HUES64 (cell line): ENCODE measurements around the gene RBM20.
A peak's percentile ranks its signal among the peaks of the same experiment; 100 is the strongest.
"Not testable (repeated sequence)": the region's sequence is repeated elsewhere in the genome, so short reads cannot be mapped to it uniquely, and the experiment has no call there.

Experiments used
- H3K27ac ChIP-seq: 2 replicates; pipeline ENCODE4 v1.7.0; 2013; ENCODE audit warnings: low read depth, low read length, inconsistent platforms
- H3K27me3 ChIP-seq: 2 replicates; pipeline ENCODE4 v1.6.1; 2013; ENCODE audit warnings: mild to moderate bottlenecking, low read length; ENCODE audit not compliant: insufficient read depth
- H3K36me3 ChIP-seq: 2 replicates; pipeline ENCODE4 v1.6.1; 2013; ENCODE audit warnings: mild to moderate bottlenecking, low read length; ENCODE audit not compliant: insufficient read depth
- H3K4me1 ChIP-seq: 2 replicates; pipeline ENCODE4 v1.6.1; 2013; ENCODE audit warnings: mild to moderate bottlenecking, low read length, moderate library complexity; ENCODE audit not compliant: insufficient read depth
- H3K4me3 ChIP-seq: 2 replicates; pipeline ENCODE4 v1.5.1; 2013; ENCODE audit warnings: mild to moderate bottlenecking, low read length, moderate library complexity
- H3K9ac ChIP-seq: 2 replicates; pipeline ENCODE4 v1.6.1; 2013; ENCODE audit warnings: mild to moderate bottlenecking, low read depth, low read length
- H3K9me3 ChIP-seq: 2 replicates; pipeline ENCODE4 v1.6.1; 2013; ENCODE audit warnings: low read depth, low read length; ENCODE audit not compliant: insufficient read depth
- WGBS: fragments of 150-250, 120-280 bp; methylation state at CpG from one replicate; pipeline ENCODE4 v1.1.7; 2013; ENCODE audit warnings: missing lambda C conversion rate; 5-methylcytosine and 5-hydroxymethylcytosine counted together

The RBM20 gene

DNA sequence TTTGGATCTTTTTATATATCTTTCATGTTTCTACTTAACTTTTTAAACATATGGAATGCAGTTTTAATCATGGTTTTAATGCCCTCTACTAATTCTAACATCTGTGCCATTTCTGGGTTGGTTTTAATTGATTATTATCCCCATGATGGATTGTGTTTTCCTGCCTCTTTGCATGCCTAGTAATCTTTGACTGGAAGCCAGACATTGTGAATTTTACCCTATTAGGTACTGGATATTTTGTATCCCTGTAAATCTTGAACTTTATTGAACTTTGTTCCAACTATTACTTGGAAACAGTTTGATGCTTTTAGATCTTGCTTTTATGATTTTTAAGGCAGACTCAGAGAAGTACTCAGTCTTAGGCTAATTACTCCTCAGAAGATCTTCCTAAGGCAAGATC is 16.0 kb upstream of the RBM20 start:
- Histone ChIP-seq H3K4me3 (no peak overlapping the region), H3K27ac (no peak overlapping the region), H3K9me3 (no peaks in the 10 kb centered on the region), H3K36me3 (no peaks in the 10 kb centered on the region), H3K9ac (no peak overlapping the region), H3K27me3 (no peaks in the 10 kb centered on the region), H3K4me1 (peaks cover 9% of the 10 kb centered on the region; the same call in 1 of the 2 replicates)

GRCh38 chr10:110629680-110630191 is 14.4 kb upstream of the RBM20 start:
- 79% methylated on average over 3 of the region's 3 CpGs for WGBS
- H3K36me3 ChIP-seq, result no peaks in the 10 kb centered on the region
- no peak overlapping the region for H3K27ac ChIP-seq
- no peaks in the 10 kb centered on the region for H3K9me3 ChIP-seq
- no peak overlapping the region for H3K4me3 ChIP-seq
- no peaks in the 10 kb centered on the region for H3K27me3 ChIP-seq
- peaks cover 9% of the 10 kb centered on the region; the same call in 1 of the 2 replicates for H3K4me1 ChIP-seq
- no peak overlapping the region for H3K9ac ChIP-seq

GRCh38 chr10:110631934-110632333 is 12.2 kb upstream of the RBM20 start:
- Histone ChIP-seq H3K4me3 (no peak overlapping the region), H3K27me3 (no peaks in the 10 kb centered on the region), H3K4me1 (peaks cover 11% of the 10 kb centered on the region), H3K9ac (no peak overlapping the region), H3K27ac (no peak overlapping the region), H3K9me3 (no peaks in the 10 kb centered on the region), H3K36me3 (no peaks in the 10 kb centered on the region)

DNA sequence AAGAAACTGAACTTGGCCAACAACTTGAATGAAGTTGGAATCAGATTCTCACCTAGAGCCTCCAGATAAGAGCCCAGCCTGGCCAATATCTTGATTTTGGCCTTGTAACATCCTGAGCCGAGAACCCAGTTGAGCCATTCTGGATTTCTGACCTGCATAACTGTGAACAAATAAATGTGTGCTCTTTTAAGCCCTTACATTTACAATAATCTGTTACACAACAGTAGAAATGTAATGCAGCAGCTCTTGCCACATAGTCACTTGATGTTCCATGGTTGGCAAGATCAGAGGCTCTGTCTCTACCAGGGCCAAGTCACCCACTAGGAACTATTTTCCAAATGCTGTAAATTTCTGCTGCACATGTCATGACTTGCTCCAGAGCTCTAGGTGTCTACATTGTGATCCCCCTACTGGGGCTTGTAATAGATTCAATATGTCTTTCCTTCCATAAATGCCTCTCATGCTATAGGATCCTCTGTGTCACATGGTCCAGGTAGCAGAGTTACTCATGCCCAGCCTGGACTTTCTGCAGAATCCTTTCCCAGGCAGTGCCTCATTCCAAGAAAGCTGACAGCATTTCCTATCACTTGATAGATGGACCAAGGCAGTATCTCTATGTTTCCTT is 11.4 kb upstream of the RBM20 start:
- Histone ChIP-seq H3K36me3 (no peaks in the 10 kb centered on the region), H3K9ac (no peak overlapping the region), H3K4me1 (peaks cover 19% of the 10 kb centered on the region), H3K27me3 (no peaks in the 10 kb centered on the region), H3K27ac (no peak overlapping the region), H3K4me3 (no peak overlapping the region), H3K9me3 (no peaks in the 10 kb centered on the region)
- 91% methylated on average over 1 of the region's 1 CpG for WGBS

GRCh38 chr10:110634527-110635209 is 9.5 kb upstream of the RBM20 start:
- no peak overlapping the region for H3K27ac ChIP-seq
- WGBS, result 90% methylated on average over 9 of the region's 9 CpGs

DNA sequence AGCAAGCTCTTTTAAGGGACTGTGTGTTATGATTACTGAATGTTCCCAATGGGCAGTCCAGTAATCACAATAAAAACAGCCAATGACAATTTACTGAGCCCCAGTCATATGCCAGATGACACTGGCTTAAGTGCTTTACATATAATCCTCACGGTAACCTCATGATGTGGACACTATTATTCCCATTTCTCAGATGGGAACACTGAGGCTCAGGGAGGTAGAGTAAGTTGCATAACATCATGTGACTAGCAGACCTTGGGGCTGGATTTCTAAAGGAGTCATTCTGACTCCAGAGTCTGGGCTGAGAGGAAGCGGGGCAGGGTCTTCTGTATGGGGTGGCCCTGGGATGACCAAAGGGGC is 7.6 kb upstream of the RBM20 start:
- no peaks in the 10 kb centered on the region for H3K36me3 ChIP-seq
- H3K4me3 ChIP-seq, result no peak overlapping the region
- WGBS, result 99% methylated on average over 2 of the region's 2 CpGs

More at GRCh38 chr10:110634527-110635209, 9.5 kb upstream of the RBM20 start:
- no peak overlapping the region for H3K4me3 ChIP-seq
- peaks cover 10% of the 10 kb centered on the region; the same call in 1 of the 2 replicates for H3K4me1 ChIP-seq
- H3K36me3 ChIP-seq, result no peaks in the 10 kb centered on the region
- H3K9me3 ChIP-seq, result no peaks in the 10 kb centered on the region
- no peaks in the 10 kb centered on the region for H3K27me3 ChIP-seq
- H3K9ac ChIP-seq, result no peak overlapping the region

GRCh38 chr10:110636932-110637557 is 7.1 kb upstream of the RBM20 start:
- WGBS, result 29% methylated on average over 6 of the region's 6 CpGs

More for the DNA sequence above, 7.6 kb upstream of the RBM20 start:
- H3K27me3 ChIP-seq, result peaks cover 3% of the 10 kb centered on the region
- H3K27ac ChIP-seq, result peak overlapping the region; percentile 72; the same call in 1 of the 2 replicates
- H3K4me1 ChIP-seq, result peaks cover 22% of the 10 kb centered on the region
- H3K9ac ChIP-seq, result no peak overlapping the region
- no peaks in the 10 kb centered on the region for H3K9me3 ChIP-seq

GRCh38 chr10:110637558-110638053 is 6.5 kb upstream of the RBM20 start:
- Histone ChIP-seq H3K27ac (peak overlapping the region; percentile 72; the same call in 1 of the 2 replicates), H3K36me3 (no peaks in the 10 kb centered on the region), H3K9me3 (no peaks in the 10 kb centered on the region), H3K27me3 (peaks cover 14% of the 10 kb centered on the region), H3K9ac (no peak overlapping the region), H3K4me3 (no peak overlapping the region), H3K4me1 (peaks cover 33% of the 10 kb centered on the region)
- WGBS, result 40% methylated on average over 10 of the region's 10 CpGs

More at GRCh38 chr10:110636932-110637557, 7.1 kb upstream of the RBM20 start:
- Histone ChIP-seq H3K9ac (no peak overlapping the region), H3K9me3 (no peaks in the 10 kb centered on the region), H3K4me1 (peaks cover 27% of the 10 kb centered on the region), H3K4me3 (no peak overlapping the region), H3K27ac (peak overlapping the region; percentile 72; the same call in 1 of the 2 replicates), H3K36me3 (no peaks in the 10 kb centered on the region), H3K27me3 (peaks cover 8% of the 10 kb centered on the region)

DNA sequence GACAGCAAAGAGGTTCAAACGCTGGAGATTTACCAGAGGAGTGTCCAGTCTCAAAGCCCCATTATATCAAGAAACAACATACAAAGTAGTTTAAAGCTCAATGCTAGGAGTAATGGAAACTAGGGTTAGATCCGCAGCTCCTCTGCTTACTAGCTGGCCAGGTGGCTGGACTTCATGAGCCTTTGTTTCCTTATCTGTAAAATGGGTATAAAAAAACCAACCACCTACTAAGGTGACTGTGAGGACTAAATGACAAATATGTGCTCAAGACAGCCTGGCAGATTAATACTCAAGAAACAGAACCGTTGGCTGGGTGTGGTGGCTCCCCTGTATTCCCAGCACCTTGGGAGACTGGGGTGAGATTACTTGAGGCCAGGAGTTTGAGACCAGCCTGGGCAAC is 5.8 kb upstream of the RBM20 start:
- Histone ChIP-seq H3K4me3 (no peak overlapping the region), H3K27ac (no peak overlapping the region), H3K36me3 (no peaks in the 10 kb centered on the region), H3K27me3 (peaks cover 21% of the 10 kb centered on the region), H3K9me3 (no peaks in the 10 kb centered on the region), H3K4me1 (peaks cover 36% of the 10 kb centered on the region), H3K9ac (no peak overlapping the region)
- WGBS, result 94% methylated on average over 2 of the region's 3 CpGs

DNA sequence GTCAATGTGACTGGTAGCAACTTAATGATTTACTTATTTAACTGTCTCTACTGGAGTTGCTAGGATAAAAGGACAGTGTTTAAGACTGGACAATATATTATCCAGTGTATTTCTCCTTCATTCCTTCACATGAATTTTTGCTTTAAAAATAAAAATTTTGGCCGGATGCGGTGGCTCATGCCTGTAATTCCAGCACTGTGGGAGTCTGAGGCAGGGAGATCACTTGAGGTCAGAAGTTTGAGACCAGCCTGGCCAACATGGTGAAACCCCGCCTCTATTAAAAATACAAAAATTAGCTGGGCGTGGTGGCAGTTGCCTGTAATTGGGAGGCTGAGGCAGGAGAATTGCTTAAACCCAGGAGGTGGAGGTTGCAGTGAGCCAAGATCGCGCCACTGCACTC is 5.1 kb upstream of the RBM20 start:
- H3K9me3 ChIP-seq, H3K27ac ChIP-seq, H3K4me3 ChIP-seq, H3K9ac ChIP-seq, H3K36me3 ChIP-seq: not testable (repeated sequence)
- Histone ChIP-seq H3K4me1 (peaks cover 36% of the 10 kb centered on the region), H3K27me3 (peaks cover 28% of the 10 kb centered on the region)
- 93% methylated on average over 4 of the region's 6 CpGs for WGBS

DNA sequence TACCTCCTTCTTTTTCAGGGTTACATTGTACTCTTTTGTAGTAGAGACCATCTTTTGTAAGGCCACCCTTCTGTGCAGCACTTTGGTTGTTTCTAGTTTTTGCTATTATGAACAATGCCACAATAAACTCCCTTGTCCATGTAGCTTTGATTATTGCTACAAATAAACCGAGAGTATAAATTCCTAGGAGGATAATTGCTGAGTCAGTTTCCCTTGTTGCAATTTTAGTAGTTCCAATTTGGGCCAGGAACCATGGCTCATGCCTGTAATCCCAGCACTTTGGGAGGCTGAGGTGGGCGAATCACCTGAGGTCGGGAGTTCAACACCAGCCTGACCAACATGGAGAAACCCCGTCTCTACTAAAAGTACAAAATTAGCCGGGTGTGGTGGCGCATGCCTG is 4.3 kb upstream of the RBM20 start:
- H3K27me3 ChIP-seq, result peaks cover 36% of the 10 kb centered on the region
- H3K4me3 ChIP-seq, H3K9ac ChIP-seq, H3K36me3 ChIP-seq, H3K9me3 ChIP-seq, H3K27ac ChIP-seq: not testable (repeated sequence)
- 95% methylated on average over 3 of the region's 6 CpGs for WGBS
- H3K4me1 ChIP-seq, result peaks cover 39% of the 10 kb centered on the region
